NCI-H460 (cell line): ENCODE measurements around the gene ZMIZ1. TPM values are rescaled to one million over a fixed set of nuclear protein-coding genes. Genes with fewer than 3 reads are reported as not detected.

Experiments
- DNase-seq: peaks from one replicate; pipeline ENCODE4 v3.0.0-alpha.2; 2016; ENCODE audit warnings: low read depth; ENCODE audit errors: extremely low read depth
- total RNA-seq: library from RNA; depleted of rRNA; stranded (reverse); fragments of >200 nt; shearing (Covaris generic); gene quantifications from 2 replicates; pipeline ENCODE4 v1.2.3, GENCODE V29; 2014

Gene ZMIZ1
- total RNA-seq, 1 experiment from 2014 or later = 33.8 TPM

- DNase-seq = no peak
Observed at GRCh38 chr10:79357180-79357579, 288.4 kb downstream of the ZMIZ1 start.

GRCh38 chr10:79358811-79359210 lies 290.0 kb downstream of the ZMIZ1 start:
- DNase-seq = no peak

GRCh38 chr10:79359816-79360498 lies 291.2 kb downstream of the ZMIZ1 start:
- no peak for DNase-seq

GRCh38 chr10:79360499-79361342 lies 292.0 kb downstream of the ZMIZ1 start:
- no peak for DNase-seq

GRCh38 chr10:79361726-79362397 lies 293.1 kb downstream of the ZMIZ1 start:
- DNase-seq = no peak
